WI38 (cell line): ENCODE data around the gene CCDC175.

Source experiments
- H3K4me3 ChIP-seq: 2 replicates; pipeline ENCODE4 v1.5.1; 2011; ENCODE audit warnings: low read depth, mild to moderate bottlenecking, control low read depth, low read length
- TF ChIP-seq, protein P1 (sequence below): IDR thresholded peaks from 2 replicates; pipeline ENCODE4 v1.5.1; 2012; ENCODE audit warnings: low read depth, mild to moderate bottlenecking, control low read depth, low read length

The CCDC175 gene

GRCh38 chr14:59541731-59542130 lies 34.9 kb downstream of the CCDC175 start:
- no peak overlapping the region for H3K4me3 ChIP-seq
- TF ChIP-seq, protein P1, sequence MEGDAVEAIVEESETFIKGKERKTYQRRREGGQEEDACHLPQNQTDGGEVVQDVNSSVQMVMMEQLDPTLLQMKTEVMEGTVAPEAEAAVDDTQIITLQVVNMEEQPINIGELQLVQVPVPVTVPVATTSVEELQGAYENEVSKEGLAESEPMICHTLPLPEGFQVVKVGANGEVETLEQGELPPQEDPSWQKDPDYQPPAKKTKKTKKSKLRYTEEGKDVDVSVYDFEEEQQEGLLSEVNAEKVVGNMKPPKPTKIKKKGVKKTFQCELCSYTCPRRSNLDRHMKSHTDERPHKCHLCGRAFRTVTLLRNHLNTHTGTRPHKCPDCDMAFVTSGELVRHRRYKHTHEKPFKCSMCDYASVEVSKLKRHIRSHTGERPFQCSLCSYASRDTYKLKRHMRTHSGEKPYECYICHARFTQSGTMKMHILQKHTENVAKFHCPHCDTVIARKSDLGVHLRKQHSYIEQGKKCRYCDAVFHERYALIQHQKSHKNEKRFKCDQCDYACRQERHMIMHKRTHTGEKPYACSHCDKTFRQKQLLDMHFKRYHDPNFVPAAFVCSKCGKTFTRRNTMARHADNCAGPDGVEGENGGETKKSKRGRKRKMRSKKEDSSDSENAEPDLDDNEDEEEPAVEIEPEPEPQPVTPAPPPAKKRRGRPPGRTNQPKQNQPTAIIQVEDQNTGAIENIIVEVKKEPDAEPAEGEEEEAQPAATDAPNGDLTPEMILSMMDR, result no peak

- no peak overlapping the region for H3K4me3 ChIP-seq
These were observed 35.8 kb downstream of the CCDC175 start for GRCh38 chr14:59540852-59541251.

GRCh38 chr14:59538936-59539335 lies 37.7 kb downstream of the CCDC175 start:
- H3K4me3 ChIP-seq, result no peak overlapping the region
- TF ChIP-seq, protein P1, result no peak

More at GRCh38 chr14:59540852-59541251, 35.8 kb downstream of the CCDC175 start:
- TF ChIP-seq, protein P1, result no peak

DNA sequence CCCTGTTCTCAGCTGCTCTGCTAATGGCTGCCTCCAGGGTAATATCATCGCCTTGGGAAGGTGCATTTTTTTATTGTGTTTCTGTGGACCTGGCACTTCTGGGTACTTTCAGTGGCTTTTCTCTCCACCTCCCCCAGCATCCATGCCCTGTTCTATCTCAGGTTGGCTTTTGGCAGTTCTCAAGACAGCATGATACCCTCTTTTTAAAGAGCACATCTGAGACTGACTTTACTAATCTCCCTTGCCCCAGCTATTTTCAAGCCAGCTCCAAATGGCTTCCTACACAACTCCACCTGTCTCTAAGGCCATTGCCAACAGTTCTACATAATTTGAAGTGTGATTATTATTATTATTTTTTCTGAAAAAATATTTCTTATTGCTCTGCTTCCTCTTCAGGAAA lies 39.1 kb downstream of the CCDC175 start:
- TF ChIP-seq, protein P1, result no peak
- no peak overlapping the region for H3K4me3 ChIP-seq

GRCh38 chr14:59534361-59534987 lies 42.1 kb downstream of the CCDC175 start:
- TF ChIP-seq, protein P1, result no peak
- H3K4me3 ChIP-seq, result no peak overlapping the region

DNA sequence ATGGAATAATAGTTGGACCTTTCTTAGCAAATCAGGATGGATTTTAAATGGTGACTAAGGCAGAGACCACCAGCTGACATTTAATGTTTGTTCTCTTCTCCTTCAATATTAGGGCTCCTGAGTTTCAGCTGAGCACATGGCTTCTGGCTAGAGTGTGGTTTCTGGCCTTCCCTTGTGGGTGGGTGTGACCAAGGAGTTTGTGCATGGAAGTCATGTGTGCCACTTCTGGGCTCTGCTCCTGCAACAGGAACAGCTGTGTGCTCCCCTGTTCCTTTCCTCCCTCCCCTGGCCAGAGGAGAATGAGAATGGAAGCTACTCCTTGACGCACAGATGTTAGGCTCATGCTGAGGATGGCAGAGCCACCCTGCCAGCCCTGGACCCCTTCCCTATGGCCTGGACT lies 44.2 kb downstream of the CCDC175 start:
- H3K4me3 ChIP-seq, result no peak overlapping the region
- TF ChIP-seq, protein P1, result no peak

- TF ChIP-seq, protein P1, result no peak
- no peak overlapping the region for H3K4me3 ChIP-seq
These were observed 46.3 kb downstream of the CCDC175 start for GRCh38 chr14:59530349-59530748.
